HEK293 (cell line): Measurements from ENCODE around the gene MCCC2.

Experiments
- FEZF1 ChIP-seq: fragments of 450-650 bp; formaldehyde crosslinking; IDR thresholded peaks from 2 replicates; pipeline ENCODE4 v1.5.1; 2016; ENCODE audit warnings: missing biosample characterization, missing genetic modification characterization
- GFI1B ChIP-seq: fragments of 450-650 bp; formaldehyde crosslinking; IDR thresholded peaks from 2 replicates; pipeline ENCODE4 v1.5.1; 2016; ENCODE audit warnings: missing biosample characterization, missing genetic modification characterization
- IKZF3 ChIP-seq: fragments of 450-650 bp; IDR thresholded peaks from 2 replicates; pipeline ENCODE4 v1.5.0; 2018; ENCODE audit warnings: missing biosample characterization, mild to moderate bottlenecking, missing genetic modification characterization, moderate library complexity
- KLF16 ChIP-seq: fragments of 450-650 bp; formaldehyde crosslinking; IDR thresholded peaks from 2 replicates; pipeline ENCODE4 v1.5.1; 2017; ENCODE audit warnings: missing biosample characterization, missing genetic modification characterization
- SP3 ChIP-seq: fragments of 450-650 bp; formaldehyde crosslinking; IDR thresholded peaks from 2 replicates; pipeline ENCODE4 v1.5.1; 2016; ENCODE audit warnings: missing biosample characterization, missing genetic modification characterization
- TRIM28 ChIP-seq: IDR thresholded peaks from 2 replicates; pipeline ENCODE4 v1.6.1; 2011; ENCODE audit warnings: low read length, control low read depth, borderline replicate concordance
- ZNF112 ChIP-seq: fragments of 450-650 bp; formaldehyde crosslinking; IDR thresholded peaks from 2 replicates; pipeline ENCODE4 v1.5.0; 2017; ENCODE audit warnings: missing biosample characterization, missing genetic modification characterization
- ZNF114 ChIP-seq: fragments of 450-650 bp; formaldehyde crosslinking; IDR thresholded peaks from 2 replicates; pipeline ENCODE4 v1.5.0; 2017; ENCODE audit warnings: missing biosample characterization, missing genetic modification characterization
- ZNF132 ChIP-seq: fragments of 450-650 bp; formaldehyde crosslinking; IDR thresholded peaks from 2 replicates; pipeline ENCODE4 v1.5.1; 2017; ENCODE audit warnings: missing biosample characterization, missing genetic modification characterization, borderline replicate concordance
- ZNF138 ChIP-seq: fragments of 450-650 bp; formaldehyde crosslinking; IDR thresholded peaks from 2 replicates; pipeline ENCODE4 v1.5.1; 2016; ENCODE audit warnings: missing biosample characterization, missing genetic modification characterization, borderline replicate concordance
- ZNF140 ChIP-seq: fragments of 450-650 bp; formaldehyde crosslinking; IDR thresholded peaks from 2 replicates; pipeline ENCODE4 v1.5.1; 2016; ENCODE audit warnings: missing biosample characterization, missing genetic modification characterization
- ZNF23 ChIP-seq: fragments of 450-650 bp; formaldehyde crosslinking; IDR thresholded peaks from 2 replicates; pipeline ENCODE4 v1.5.1; 2016; ENCODE audit warnings: missing biosample characterization, missing genetic modification characterization, borderline replicate concordance
- ZNF416 ChIP-seq: fragments of 450-650 bp; formaldehyde crosslinking; IDR thresholded peaks from 2 replicates; pipeline ENCODE4 v1.5.1; 2016; ENCODE audit warnings: missing biosample characterization, missing genetic modification characterization
- ZNF529 ChIP-seq: fragments of 450-650 bp; formaldehyde crosslinking; IDR thresholded peaks from 2 replicates; pipeline ENCODE4 v1.5.1; 2017; ENCODE audit warnings: missing genetic modification characterization, missing biosample characterization; ENCODE audit not compliant: insufficient replicate concordance
- ZNF558 ChIP-seq: fragments of 450-650 bp; formaldehyde crosslinking; IDR thresholded peaks from 2 replicates; pipeline ENCODE4 v1.5.1; 2016; ENCODE audit warnings: missing biosample characterization, missing genetic modification characterization
- ZNF610 ChIP-seq: fragments of 450-650 bp; formaldehyde crosslinking; IDR thresholded peaks from 2 replicates; pipeline ENCODE4 v1.5.1; 2016; ENCODE audit warnings: missing biosample characterization, missing genetic modification characterization, borderline replicate concordance
- ZNF658 ChIP-seq: fragments of 450-650 bp; formaldehyde crosslinking; IDR thresholded peaks from 2 replicates; pipeline ENCODE4; 2016; ENCODE audit warnings: missing biosample characterization, missing genetic modification characterization
- ZNF701 ChIP-seq: fragments of 450-650 bp; formaldehyde crosslinking; IDR thresholded peaks from 2 replicates; pipeline ENCODE4 v1.5.1; 2016; ENCODE audit warnings: missing biosample characterization, missing genetic modification characterization
- ZNF776 ChIP-seq: fragments of 450-650 bp; formaldehyde crosslinking; IDR thresholded peaks from 2 replicates; pipeline ENCODE4 v1.5.0; 2017; ENCODE audit warnings: missing biosample characterization, missing genetic modification characterization, borderline replicate concordance
- ZNF785 ChIP-seq: fragments of 450-650 bp; formaldehyde crosslinking; IDR thresholded peaks from 2 replicates; pipeline ENCODE4 v1.5.1; 2016; ENCODE audit warnings: missing biosample characterization, missing genetic modification characterization
- ZNF843 ChIP-seq: fragments of 450-650 bp; formaldehyde crosslinking; IDR thresholded peaks from 2 replicates; pipeline ENCODE4 v1.5.1; 2016; ENCODE audit warnings: missing biosample characterization, missing genetic modification characterization
- ZSCAN30 ChIP-seq: fragments of 450-650 bp; IDR thresholded peaks from 2 replicates; pipeline ENCODE4 v1.5.1; 2018; ENCODE audit warnings: missing biosample characterization, mild to moderate bottlenecking, missing genetic modification characterization, moderate library complexity
- TF ChIP-seq, protein P1 (sequence below): fragments of 450-650 bp; formaldehyde crosslinking; IDR thresholded peaks from 2 replicates; pipeline ENCODE4 v1.5.1; 2016; ENCODE audit warnings: missing biosample characterization, missing genetic modification characterization
- TF ChIP-seq, protein P2 (sequence below): fragments of 450-650 bp; formaldehyde crosslinking; IDR thresholded peaks from 2 replicates; pipeline ENCODE4 v1.5.1; 2016; ENCODE audit warnings: missing biosample characterization, missing genetic modification characterization
- TF ChIP-seq, protein P3 (sequence below): fragments of 450-650 bp; IDR thresholded peaks from 2 replicates; pipeline ENCODE4 v1.5.1; 2018; ENCODE audit warnings: missing biosample characterization, missing genetic modification characterization
- TF ChIP-seq, protein P4 (sequence below): fragments of 450-650 bp; IDR thresholded peaks from 2 replicates; pipeline ENCODE4 v1.5.1; 2018; ENCODE audit warnings: missing biosample characterization, mild to moderate bottlenecking, missing genetic modification characterization
- TF ChIP-seq, protein P5 (sequence below): fragments of 450-650 bp; formaldehyde crosslinking; conservative IDR thresholded peaks from 2 replicates; pipeline ENCODE4 v1.5.1; 2016; ENCODE audit warnings: low read depth, missing biosample characterization, missing genetic modification characterization

MCCC2 gene

DNA sequence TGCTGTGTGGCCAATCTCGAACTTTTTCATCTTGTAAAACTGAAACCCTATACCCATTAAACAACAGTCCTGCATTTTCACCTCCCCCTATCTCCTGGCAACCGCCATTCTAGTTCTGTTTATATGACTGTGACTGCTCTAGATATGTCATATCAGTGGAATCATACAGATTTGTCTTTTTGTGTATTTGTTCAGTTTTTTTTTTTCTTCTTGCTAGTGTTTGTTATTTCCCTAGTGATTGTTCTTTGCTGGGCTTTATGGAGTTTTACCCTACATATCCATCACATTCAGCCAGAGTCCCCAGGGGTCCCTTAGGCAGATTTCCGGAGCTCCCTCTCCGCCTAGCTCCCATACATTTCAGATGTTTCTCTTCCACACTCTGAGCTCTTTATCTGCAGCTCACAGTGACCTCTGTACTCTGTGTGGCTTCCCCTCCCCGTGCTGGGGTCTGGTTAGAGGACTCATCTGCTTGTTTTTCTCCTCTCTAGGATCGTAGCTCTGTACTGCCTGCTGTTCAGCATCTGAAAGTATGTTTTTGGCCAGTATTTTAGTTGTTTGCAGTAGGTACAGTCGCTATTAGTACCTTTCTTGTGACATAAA lies 106.8 kb downstream of the MCCC2 start (continued):
- TF ChIP-seq ZNF776 (tag by site-specific recombination) (no peak), ZNF529 (no peak), ZSCAN30 (tag by site-specific recombination) (peak; percentile 54; the same call in 1 of the 2 replicates), ZNF114 (tag by site-specific recombination) (no peak), ZNF658 (tag by site-specific recombination) (no peak), IKZF3 (tag by site-specific recombination) (no peak), ZNF558 (tag by site-specific recombination) (no peak), FEZF1 (peak; percentile 80), ZNF785 (no peak), ZNF138 (no peak), ZNF416 (tag by site-specific recombination) (no peak), ZNF610 (tag by site-specific recombination) (0 out of 2 replicates have a peak, but pooled peaks have one; percentile 29), ZNF112 (tag by site-specific recombination) (no peak), KLF16 (tag by site-specific recombination) (no peak), SP3 (tag by site-specific recombination) (no peak), GFI1B (tag by site-specific recombination) (peak; percentile 63; the same call in 1 of the 2 replicates), ZNF23 (tag by site-specific recombination) (no peak), ZNF843 (peak; percentile 55; the same call in 1 of the 2 replicates), ZNF132 (tag by site-specific recombination) (no peak), ZNF140 (tag by site-specific recombination) (no peak), TRIM28 (peak; percentile 84), ZNF701 (no peak)
- TF ChIP-seq, protein P1, sequence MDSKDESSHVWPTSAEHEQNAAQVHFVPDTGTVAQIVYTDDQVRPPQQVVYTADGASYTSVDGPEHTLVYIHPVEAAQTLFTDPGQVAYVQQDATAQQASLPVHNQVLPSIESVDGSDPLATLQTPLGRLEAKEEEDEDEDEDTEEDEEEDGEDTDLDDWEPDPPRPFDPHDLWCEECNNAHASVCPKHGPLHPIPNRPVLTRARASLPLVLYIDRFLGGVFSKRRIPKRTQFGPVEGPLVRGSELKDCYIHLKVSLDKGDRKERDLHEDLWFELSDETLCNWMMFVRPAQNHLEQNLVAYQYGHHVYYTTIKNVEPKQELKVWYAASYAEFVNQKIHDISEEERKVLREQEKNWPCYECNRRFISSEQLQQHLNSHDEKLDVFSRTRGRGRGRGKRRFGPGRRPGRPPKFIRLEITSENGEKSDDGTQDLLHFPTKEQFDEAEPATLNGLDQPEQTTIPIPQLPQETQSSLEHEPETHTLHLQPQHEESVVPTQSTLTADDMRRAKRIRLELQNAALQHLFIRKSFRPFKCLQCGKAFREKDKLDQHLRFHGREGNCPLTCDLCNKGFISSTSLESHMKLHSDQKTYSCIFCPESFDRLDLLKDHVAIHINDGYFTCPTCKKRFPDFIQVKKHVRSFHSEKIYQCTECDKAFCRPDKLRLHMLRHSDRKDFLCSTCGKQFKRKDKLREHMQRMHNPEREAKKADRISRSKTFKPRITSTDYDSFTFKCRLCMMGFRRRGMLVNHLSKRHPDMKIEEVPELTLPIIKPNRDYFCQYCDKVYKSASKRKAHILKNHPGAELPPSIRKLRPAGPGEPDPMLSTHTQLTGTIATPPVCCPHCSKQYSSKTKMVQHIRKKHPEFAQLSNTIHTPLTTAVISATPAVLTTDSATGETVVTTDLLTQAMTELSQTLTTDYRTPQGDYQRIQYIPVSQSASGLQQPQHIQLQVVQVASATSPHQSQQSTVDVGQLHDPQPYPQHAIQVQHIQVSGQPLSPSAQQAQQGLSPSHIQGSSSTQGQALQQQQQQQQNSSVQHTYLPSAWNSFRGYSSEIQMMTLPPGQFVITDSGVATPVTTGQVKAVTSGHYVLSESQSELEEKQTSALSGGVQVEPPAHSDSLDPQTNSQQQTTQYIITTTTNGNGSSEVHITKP: peak; percentile 48
- TF ChIP-seq, protein P2, sequence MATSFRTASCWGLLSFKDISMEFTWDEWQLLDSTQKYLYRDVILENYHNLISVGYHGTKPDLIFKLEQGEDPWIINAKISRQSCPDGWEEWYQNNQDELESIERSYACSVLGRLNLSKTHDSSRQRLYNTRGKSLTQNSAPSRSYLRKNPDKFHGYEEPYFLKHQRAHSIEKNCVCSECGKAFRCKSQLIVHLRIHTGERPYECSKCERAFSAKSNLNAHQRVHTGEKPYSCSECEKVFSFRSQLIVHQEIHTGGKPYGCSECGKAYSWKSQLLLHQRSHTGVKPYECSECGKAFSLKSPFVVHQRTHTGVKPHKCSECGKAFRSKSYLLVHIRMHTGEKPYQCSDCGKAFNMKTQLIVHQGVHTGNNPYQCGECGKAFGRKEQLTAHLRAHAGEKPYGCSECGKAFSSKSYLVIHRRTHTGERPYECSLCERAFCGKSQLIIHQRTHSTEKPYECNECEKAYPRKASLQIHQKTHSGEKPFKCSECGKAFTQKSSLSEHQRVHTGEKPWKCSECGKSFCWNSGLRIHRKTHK (tag by site-specific recombination): no peak
- TF ChIP-seq, protein P3, sequence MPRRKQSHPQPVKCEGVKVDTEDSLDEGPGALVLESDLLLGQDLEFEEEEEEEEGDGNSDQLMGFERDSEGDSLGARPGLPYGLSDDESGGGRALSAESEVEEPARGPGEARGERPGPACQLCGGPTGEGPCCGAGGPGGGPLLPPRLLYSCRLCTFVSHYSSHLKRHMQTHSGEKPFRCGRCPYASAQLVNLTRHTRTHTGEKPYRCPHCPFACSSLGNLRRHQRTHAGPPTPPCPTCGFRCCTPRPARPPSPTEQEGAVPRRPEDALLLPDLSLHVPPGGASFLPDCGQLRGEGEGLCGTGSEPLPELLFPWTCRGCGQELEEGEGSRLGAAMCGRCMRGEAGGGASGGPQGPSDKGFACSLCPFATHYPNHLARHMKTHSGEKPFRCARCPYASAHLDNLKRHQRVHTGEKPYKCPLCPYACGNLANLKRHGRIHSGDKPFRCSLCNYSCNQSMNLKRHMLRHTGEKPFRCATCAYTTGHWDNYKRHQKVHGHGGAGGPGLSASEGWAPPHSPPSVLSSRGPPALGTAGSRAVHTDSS: no peak
- TF ChIP-seq, protein P4, sequence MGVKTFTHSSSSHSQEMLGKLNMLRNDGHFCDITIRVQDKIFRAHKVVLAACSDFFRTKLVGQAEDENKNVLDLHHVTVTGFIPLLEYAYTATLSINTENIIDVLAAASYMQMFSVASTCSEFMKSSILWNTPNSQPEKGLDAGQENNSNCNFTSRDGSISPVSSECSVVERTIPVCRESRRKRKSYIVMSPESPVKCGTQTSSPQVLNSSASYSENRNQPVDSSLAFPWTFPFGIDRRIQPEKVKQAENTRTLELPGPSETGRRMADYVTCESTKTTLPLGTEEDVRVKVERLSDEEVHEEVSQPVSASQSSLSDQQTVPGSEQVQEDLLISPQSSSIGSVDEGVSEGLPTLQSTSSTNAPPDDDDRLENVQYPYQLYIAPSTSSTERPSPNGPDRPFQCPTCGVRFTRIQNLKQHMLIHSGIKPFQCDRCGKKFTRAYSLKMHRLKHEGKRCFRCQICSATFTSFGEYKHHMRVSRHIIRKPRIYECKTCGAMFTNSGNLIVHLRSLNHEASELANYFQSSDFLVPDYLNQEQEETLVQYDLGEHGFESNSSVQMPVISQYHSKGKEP (tag by site-specific recombination): peak; percentile 42; the same call in 1 of the 2 replicates
- TF ChIP-seq, protein P5, sequence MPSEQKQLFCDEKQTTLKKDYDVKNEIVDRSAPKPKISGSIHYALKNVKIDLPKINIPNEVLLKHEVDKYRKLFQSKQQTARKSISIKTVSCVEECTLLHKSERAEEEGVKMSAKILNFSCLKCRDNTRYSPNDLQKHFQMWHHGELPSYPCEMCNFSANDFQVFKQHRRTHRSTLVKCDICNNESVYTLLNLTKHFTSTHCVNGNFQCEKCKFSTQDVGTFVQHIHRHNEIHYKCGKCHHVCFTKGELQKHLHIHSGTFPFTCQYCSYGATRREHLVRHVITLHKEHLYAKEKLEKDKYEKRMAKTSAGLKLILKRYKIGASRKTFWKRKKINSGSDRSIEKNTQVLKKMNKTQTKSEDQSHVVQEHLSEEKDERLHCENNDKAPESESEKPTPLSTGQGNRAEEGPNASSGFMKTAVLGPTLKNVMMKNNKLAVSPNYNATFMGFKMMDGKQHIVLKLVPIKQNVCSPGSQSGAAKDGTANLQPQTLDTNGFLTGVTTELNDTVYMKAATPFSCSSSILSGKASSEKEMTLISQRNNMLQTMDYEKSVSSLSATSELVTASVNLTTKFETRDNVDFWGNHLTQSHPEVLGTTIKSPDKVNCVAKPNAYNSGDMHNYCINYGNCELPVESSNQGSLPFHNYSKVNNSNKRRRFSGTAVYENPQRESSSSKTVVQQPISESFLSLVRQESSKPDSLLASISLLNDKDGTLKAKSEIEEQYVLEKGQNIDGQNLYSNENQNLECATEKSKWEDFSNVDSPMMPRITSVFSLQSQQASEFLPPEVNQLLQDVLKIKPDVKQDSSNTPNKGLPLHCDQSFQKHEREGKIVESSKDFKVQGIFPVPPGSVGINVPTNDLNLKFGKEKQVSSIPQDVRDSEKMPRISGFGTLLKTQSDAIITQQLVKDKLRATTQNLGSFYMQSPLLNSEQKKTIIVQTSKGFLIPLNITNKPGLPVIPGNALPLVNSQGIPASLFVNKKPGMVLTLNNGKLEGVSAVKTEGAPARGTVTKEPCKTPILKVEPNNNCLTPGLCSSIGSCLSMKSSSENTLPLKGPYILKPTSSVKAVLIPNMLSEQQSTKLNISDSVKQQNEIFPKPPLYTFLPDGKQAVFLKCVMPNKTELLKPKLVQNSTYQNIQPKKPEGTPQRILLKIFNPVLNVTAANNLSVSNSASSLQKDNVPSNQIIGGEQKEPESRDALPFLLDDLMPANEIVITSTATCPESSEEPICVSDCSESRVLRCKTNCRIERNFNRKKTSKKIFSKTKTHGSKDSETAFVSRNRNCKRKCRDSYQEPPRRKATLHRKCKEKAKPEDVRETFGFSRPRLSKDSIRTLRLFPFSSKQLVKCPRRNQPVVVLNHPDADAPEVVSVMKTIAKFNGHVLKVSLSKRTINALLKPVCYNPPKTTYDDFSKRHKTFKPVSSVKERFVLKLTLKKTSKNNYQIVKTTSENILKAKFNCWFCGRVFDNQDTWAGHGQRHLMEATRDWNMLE (tag by site-specific recombination): 0 out of 2 replicates have a peak, but pooled peaks have one; percentile 25
